Brain microvascular endothelial cell (primary cell): ENCODE measurements around the gene MYO7A.

Experiments
- DNase-seq: peaks from one replicate; pipeline ENCODE4 v3.0.0-alpha.2; 2020
- H3K27ac ChIP-seq: fragments of 250-450 bp; sonication (Bioruptor Pico); 2 replicates; pipeline ENCODE4 v1.5.1; 2020; ENCODE audit warnings: mild to moderate bottlenecking, moderate library complexity
- H3K27me3 ChIP-seq: fragments of 250-450 bp; sonication (Bioruptor Pico); replicated peaks from 2 replicates; pipeline ENCODE4 v1.5.1; 2020; ENCODE audit warnings: mild to moderate bottlenecking
- H3K36me3 ChIP-seq: fragments of 250-450 bp; sonication (Bioruptor Pico); replicated peaks from 2 replicates; pipeline ENCODE4 v1.5.1; 2020; ENCODE audit warnings: mild to moderate bottlenecking
- H3K4me3 ChIP-seq: 2 replicates; pipeline ENCODE4 v1.5.1; 2011; ENCODE audit warnings: low read depth, mild to moderate bottlenecking, control low read depth, low read length, moderate library complexity
- CTCF ChIP-seq: IDR thresholded peaks from 2 replicates; pipeline ENCODE4 v1.5.1; 2011; ENCODE audit warnings: low read depth, mild to moderate bottlenecking, moderate library complexity, low read length, control low read depth, inconsistent platforms; ENCODE audit errors: missing control alignments
- in situ Hi-C: cut with HindIII; loops from 2 replicates; pipeline ENCODE4 v1.10.0; 2017; ENCODE audit warnings: low sequenced_read_pairs, low pct_ligation_motif_present

MYO7A gene

GRCh38 chr11:77232242-77232641 lies 104.2 kb downstream of the MYO7A start:
- no peaks in the 10 kb centered on the region for H3K36me3 ChIP-seq
- in situ Hi-C loops = no loop called here
- no peak overlapping the region for H3K27ac ChIP-seq
- no peak for TF ChIP-seq CTCF
- H3K27me3 ChIP-seq = no peaks in the 10 kb centered on the region
- DNase-seq = no peak
- no peak overlapping the region for H3K4me3 ChIP-seq

GRCh38 chr11:77233011-77233410 lies 105.0 kb downstream of the MYO7A start:
- TF ChIP-seq CTCF = no peak
- H3K36me3 ChIP-seq = no peaks in the 10 kb centered on the region
- H3K27me3 ChIP-seq = no peaks in the 10 kb centered on the region
- in situ Hi-C loops = no loop called here
- no peak overlapping the region for H3K4me3 ChIP-seq
- H3K27ac ChIP-seq = no peak overlapping the region
- no peak for DNase-seq

- no peak for DNase-seq
- in situ Hi-C loops = no loop called here
- Histone ChIP-seq H3K27ac (no peak overlapping the region), H3K4me3 (no peak overlapping the region), H3K27me3 (no peaks in the 10 kb centered on the region), H3K36me3 (no peaks in the 10 kb centered on the region)
- no peak for TF ChIP-seq CTCF
These were observed 108.9 kb downstream of the MYO7A start for GRCh38 chr11:77236901-77237300.

GRCh38 chr11:77244277-77245027 lies 116.4 kb downstream of the MYO7A start:
- Histone ChIP-seq H3K36me3 (no peaks in the 10 kb centered on the region), H3K27me3 (no peaks in the 10 kb centered on the region), H3K4me3 (no peak overlapping the region), H3K27ac (peak overlapping the region; percentile 78)
- in situ Hi-C loops = no loop called here
- TF ChIP-seq CTCF = no peak
- DNase-seq = peak; percentile 36

GRCh38 chr11:77249427-77249826 lies 121.4 kb downstream of the MYO7A start:
- no peak overlapping the region for H3K4me3 ChIP-seq
- TF ChIP-seq CTCF = no peak
- no peaks in the 10 kb centered on the region for H3K36me3 ChIP-seq
- in situ Hi-C loops = no loop called here
- H3K27ac ChIP-seq = no peak overlapping the region
- H3K27me3 ChIP-seq = no peaks in the 10 kb centered on the region
- DNase-seq = no peak

GRCh38 chr11:77250881-77251640 lies 123.0 kb downstream of the MYO7A start:
- DNase-seq = peak; percentile 7
- Histone ChIP-seq H3K27me3 (no peaks in the 10 kb centered on the region), H3K27ac (peak overlapping the region; percentile 14), H3K4me3 (no peak overlapping the region), H3K36me3 (no peaks in the 10 kb centered on the region)
- in situ Hi-C loops = no loop called here
- TF ChIP-seq CTCF = no peak
